ENCODE measurements around the gene FBXO30. TPM values are rescaled to one million over a fixed set of nuclear protein-coding genes. Genes with fewer than 3 reads are reported as not detected.

FBXO30 gene
- total and polyA plus RNA-seq, 9 of the 15 experiments (the other 6 are each of a cell fraction or from before 2014, with no cell fraction given): 3.6 to 12.8 (median 7.1) TPM

DNA sequence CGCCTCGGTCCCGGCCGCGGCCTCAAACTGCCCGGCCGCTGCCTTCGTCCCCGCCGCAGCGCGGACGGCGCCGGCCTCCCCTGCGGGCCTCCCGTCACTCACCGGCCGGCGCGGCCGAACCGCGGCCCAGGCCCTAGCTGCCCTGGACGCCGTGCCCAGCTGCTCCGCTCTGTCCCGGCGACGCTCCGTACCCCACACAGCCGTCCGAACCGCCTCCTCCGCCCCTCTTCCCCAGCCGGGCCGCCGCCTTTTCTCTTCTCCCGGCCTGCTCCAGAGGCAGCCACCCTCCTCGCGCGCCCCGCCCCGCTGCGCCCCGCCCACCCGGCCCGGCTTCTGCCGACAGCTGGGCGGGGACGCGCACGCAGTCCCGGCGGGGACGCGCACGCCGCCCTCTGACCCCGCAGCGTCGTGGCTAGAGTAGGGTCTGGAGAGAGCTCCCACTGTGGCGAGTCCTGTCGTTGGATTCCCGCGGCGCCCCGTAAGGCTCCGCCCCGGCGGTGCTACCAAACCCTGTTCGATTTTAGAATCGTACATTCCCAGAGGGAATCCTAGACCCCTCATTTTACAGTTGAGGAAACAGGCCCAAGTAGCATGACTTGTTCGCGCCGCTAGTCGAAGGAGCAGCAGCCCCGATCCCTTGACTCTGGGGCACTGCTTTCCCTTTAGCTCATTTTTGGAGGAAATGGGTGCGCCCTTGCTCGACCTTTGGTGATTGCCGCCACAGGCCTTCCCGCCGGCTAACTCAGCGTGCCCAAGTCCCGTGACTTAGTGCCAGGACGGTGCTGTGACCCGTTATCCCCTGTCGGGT is at the start of gene FBXO30 (continued):
- TF ChIP-seq ERF (CRISPR knock-in tag; IDR thresholded peaks at IDR 0.05): peak; percentile 51; the same call in 1 of the 2 replicates
- no peak for TF ChIP-seq SPI1 (IDR thresholded peaks at IDR 0.05; ENCODE audit: borderline replicate concordance, low read depth, low read length)
- TF ChIP-seq NCOA6 (IDR thresholded peaks at IDR 0.05): no peak; the same call in none of the 2 replicates
- TF ChIP-seq, protein P1, sequence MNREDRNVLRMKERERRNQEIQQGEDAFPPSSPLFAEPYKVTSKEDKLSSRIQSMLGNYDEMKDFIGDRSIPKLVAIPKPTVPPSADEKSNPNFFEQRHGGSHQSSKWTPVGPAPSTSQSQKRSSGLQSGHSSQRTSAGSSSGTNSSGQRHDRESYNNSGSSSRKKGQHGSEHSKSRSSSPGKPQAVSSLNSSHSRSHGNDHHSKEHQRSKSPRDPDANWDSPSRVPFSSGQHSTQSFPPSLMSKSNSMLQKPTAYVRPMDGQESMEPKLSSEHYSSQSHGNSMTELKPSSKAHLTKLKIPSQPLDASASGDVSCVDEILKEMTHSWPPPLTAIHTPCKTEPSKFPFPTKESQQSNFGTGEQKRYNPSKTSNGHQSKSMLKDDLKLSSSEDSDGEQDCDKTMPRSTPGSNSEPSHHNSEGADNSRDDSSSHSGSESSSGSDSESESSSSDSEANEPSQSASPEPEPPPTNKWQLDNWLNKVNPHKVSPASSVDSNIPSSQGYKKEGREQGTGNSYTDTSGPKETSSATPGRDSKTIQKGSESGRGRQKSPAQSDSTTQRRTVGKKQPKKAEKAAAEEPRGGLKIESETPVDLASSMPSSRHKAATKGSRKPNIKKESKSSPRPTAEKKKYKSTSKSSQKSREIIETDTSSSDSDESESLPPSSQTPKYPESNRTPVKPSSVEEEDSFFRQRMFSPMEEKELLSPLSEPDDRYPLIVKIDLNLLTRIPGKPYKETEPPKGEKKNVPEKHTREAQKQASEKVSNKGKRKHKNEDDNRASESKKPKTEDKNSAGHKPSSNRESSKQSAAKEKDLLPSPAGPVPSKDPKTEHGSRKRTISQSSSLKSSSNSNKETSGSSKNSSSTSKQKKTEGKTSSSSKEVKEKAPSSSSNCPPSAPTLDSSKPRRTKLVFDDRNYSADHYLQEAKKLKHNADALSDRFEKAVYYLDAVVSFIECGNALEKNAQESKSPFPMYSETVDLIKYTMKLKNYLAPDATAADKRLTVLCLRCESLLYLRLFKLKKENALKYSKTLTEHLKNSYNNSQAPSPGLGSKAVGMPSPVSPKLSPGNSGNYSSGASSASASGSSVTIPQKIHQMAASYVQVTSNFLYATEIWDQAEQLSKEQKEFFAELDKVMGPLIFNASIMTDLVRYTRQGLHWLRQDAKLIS (CRISPR knock-in tag; IDR thresholded peaks at IDR 0.05): no peak; the same call in 1 of the 2 replicates
- peak; percentile 96 for TF ChIP-seq NR2C1 (IDR thresholded peaks at IDR 0.05)
- peak; percentile 97 for TF ChIP-seq NR2C1 (tag; IDR thresholded peaks at IDR 0.05)
- TF ChIP-seq, protein P2, sequence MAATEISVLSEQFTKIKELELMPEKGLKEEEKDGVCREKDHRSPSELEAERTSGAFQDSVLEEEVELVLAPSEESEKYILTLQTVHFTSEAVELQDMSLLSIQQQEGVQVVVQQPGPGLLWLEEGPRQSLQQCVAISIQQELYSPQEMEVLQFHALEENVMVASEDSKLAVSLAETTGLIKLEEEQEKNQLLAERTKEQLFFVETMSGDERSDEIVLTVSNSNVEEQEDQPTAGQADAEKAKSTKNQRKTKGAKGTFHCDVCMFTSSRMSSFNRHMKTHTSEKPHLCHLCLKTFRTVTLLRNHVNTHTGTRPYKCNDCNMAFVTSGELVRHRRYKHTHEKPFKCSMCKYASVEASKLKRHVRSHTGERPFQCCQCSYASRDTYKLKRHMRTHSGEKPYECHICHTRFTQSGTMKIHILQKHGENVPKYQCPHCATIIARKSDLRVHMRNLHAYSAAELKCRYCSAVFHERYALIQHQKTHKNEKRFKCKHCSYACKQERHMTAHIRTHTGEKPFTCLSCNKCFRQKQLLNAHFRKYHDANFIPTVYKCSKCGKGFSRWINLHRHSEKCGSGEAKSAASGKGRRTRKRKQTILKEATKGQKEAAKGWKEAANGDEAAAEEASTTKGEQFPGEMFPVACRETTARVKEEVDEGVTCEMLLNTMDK (IDR thresholded peaks at IDR 0.05; ENCODE audit: borderline replicate concordance, insufficient read depth, low read depth, low read length, poor library complexity, severe bottlenecking): no peak
- TF ChIP-seq, protein P3, sequence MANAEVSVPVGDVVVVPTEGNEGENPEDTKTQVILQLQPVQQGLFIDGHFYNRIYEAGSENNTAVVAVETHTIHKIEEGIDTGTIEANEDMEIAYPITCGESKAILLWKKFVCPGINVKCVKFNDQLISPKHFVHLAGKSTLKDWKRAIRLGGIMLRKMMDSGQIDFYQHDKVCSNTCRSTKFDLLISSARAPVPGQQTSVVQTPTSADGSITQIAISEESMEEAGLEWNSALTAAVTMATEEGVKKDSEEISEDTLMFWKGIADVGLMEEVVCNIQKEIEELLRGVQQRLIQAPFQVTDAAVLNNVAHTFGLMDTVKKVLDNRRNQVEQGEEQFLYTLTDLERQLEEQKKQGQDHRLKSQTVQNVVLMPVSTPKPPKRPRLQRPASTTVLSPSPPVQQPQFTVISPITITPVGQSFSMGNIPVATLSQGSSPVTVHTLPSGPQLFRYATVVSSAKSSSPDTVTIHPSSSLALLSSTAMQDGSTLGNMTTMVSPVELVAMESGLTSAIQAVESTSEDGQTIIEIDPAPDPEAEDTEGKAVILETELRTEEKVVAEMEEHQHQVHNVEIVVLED (CRISPR knock-in tag; IDR thresholded peaks at IDR 0.05): peak; percentile 98
- TF ChIP-seq CBX8 (IDR thresholded peaks at IDR 0.05; ENCODE audit: borderline replicate concordance, extremely low read depth, low read depth, low read length, poor library complexity, severe bottlenecking): no peak
- peak; percentile 90 for TF ChIP-seq CCNT2 (IDR thresholded peaks at IDR 0.05; ENCODE audit: borderline replicate concordance, extremely low read depth, insufficient read length, low read depth, low read length)
- TF ChIP-seq, protein P4, sequence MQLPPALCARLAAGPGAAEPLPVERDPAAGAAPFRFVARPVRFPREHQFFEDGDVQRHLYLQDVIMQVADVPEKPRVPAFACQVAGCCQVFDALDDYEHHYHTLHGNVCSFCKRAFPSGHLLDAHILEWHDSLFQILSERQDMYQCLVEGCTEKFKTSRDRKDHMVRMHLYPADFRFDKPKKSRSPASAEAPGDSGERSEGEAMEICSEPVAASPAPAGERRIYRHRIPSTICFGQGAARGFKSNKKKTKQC (CRISPR knock-in tag; IDR thresholded peaks at IDR 0.05): peak; percentile 22; the same call in 1 of the 2 replicates
- TF ChIP-seq ZNF699 (CRISPR knock-in tag; IDR thresholded peaks at IDR 0.05; ENCODE audit: insufficient replicate concordance): no peak
- 0 out of 2 replicates have a peak, but pooled peaks have one; percentile 72 for TF ChIP-seq ZNF124 (CRISPR knock-in tag; IDR thresholded peaks at IDR 0.05)
- TF ChIP-seq RBBP5 (IDR thresholded peaks at IDR 0.05; ENCODE audit: borderline replicate concordance, insufficient read depth, low read length, poor library complexity, severe bottlenecking): peak; percentile 97
- no peak for TF ChIP-seq NFXL1 (CRISPR knock-in tag; IDR thresholded peaks at IDR 0.05)
- TF ChIP-seq, protein P5, sequence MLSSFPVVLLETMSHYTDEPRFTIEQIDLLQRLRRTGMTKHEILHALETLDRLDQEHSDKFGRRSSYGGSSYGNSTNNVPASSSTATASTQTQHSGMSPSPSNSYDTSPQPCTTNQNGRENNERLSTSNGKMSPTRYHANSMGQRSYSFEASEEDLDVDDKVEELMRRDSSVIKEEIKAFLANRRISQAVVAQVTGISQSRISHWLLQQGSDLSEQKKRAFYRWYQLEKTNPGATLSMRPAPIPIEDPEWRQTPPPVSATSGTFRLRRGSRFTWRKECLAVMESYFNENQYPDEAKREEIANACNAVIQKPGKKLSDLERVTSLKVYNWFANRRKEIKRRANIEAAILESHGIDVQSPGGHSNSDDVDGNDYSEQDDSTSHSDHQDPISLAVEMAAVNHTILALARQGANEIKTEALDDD (IDR thresholded peaks at IDR 0.05): no peak
- no peak for TF ChIP-seq KLF10 (CRISPR knock-in tag; IDR thresholded peaks at IDR 0.05)

Measured in K562 (cell line).